ENCODE results near the gene NKAIN2.

DNA sequence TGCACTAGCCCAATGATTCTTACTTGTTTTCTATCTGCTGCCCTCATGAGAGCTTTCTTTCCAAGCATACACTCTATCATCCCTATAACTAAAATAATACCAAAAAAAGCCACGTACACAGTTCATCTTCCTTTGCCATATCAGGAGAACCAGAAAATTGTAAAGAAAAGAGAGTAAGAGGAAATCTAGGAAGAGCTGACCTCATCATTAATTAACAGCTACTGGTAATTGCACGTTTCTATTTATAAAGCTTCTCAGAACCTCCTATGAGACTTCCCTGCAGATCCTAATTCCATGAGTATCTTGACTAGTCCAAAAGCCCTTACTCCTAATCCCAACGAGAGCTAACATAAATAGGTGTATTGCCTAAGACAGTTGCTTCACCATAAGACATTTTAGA, 967.1 kb downstream of the NKAIN2 start:
- TF ChIP-seq POLR2AphosphoS5 (IDR thresholded peaks at IDR 0.05) (no peak), CTCF (IDR thresholded peaks at IDR 0.05) (no peak)

Data from sigmoid colon (tissue), 4 donors.